Measurements from ENCODE around the gene SCUBE2. TPM values are rescaled to one million over a fixed set of nuclear protein-coding genes. Genes with fewer than 3 reads are reported as not detected.

The SCUBE2 gene
- total RNA-seq, 2 donors from 2014 or later = 69.8 to 149 TPM

DNA sequence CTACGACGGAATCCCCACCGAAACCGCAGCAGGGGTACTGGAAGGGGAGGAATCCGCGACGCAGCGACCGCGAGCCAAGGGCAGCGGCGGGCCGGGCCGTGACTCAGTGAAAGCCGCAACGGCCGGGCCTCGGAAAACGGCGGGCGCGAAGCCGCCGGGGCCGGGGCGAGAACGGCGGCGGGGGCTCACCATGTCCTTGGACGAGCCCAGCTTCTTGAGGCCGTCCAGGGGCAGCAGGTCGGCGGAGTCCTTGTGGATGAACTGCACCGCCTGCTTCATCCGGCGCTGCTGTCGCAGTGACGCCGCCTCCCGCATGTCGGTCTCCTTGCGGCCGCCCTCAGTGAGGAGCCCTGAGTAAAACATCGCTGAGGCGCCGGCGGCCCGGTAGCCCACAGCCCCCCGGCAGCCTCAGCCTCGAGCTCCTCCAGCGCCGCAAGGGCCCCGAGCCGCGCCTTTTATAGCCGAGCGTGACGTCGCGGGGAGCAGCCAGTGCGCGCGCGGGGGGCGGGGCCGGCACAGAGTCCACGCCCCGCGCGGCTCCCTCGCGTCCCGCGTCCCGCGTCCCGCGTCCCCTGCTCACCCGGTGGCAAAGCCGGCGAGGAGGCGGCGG, 87.7 kb downstream of the SCUBE2 start, which contains the start of gene NRIP3:
Gene NRIP3, minus strand, starts transcription at position 429 of the 610 bp plus-strand sequence. Its CDS starts 66 bp downstream, at position 363.
- Histone ChIP-seq H3K9me3 (no peaks in the 10 kb centered on the region), H3K36me3 (no peaks in the 10 kb centered on the region), H3K27me3 (replicated peaks; ENCODE audit: insufficient read depth) (no peaks in the 10 kb centered on the region), H3K27ac (no peak within 1 kb of the TSS), H3K4me1 (replicated peaks) (no peaks in the 10 kb centered on the region), H3K4me3 (peak within 1 kb of the TSS; percentile 22 to 34)
- 3% methylated on average over 27 of the region's 83 CpGs for WGBS
- TF ChIP-seq, protein P1, sequence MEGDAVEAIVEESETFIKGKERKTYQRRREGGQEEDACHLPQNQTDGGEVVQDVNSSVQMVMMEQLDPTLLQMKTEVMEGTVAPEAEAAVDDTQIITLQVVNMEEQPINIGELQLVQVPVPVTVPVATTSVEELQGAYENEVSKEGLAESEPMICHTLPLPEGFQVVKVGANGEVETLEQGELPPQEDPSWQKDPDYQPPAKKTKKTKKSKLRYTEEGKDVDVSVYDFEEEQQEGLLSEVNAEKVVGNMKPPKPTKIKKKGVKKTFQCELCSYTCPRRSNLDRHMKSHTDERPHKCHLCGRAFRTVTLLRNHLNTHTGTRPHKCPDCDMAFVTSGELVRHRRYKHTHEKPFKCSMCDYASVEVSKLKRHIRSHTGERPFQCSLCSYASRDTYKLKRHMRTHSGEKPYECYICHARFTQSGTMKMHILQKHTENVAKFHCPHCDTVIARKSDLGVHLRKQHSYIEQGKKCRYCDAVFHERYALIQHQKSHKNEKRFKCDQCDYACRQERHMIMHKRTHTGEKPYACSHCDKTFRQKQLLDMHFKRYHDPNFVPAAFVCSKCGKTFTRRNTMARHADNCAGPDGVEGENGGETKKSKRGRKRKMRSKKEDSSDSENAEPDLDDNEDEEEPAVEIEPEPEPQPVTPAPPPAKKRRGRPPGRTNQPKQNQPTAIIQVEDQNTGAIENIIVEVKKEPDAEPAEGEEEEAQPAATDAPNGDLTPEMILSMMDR (IDR thresholded peaks at IDR 0.05) = no peak
- TF ChIP-seq POLR2AphosphoS5 (IDR thresholded peaks at IDR 0.05) (peak; percentile 20), POLR2A (IDR thresholded peaks at IDR 0.05) (peak; percentile 34)
- intact Hi-C loops (cut with DNase I) = no loop called here
- DNase-seq (ENCODE audit: low spot score) = peak; percentile 59

DNA sequence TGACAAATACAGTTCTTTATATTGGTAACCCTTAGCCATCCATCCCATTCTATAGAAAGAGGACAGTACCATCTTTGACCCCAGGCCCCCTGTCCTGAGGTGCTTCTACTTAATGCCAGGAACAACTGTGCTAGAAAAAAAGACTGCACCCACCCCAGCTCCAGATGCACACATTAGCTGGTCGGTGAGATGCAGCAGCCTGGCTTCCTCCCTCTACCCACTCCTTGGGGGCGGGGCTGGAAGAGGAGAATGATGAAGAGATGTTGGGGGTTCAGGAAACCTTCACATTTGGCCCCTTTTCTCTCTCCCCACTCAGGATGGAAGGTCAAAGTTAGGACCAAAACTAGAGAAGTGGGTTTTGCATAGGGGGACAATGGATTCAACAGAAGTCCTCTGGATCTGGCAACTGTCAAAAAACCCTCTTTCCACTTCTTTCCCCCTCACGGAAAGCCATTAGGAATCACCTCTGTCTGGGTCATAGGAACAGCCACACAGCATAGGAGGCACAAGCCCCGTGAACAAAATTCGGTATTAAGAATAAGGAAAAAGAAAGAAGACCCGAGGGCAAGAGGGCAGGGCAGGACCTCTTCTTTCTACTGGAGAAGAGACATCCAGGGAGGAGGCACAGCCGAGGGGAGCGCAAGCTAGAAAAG, 88.4 kb downstream of the SCUBE2 start:
- Histone ChIP-seq H3K27ac (no peak overlapping the region), H3K9me3 (no peaks in the 10 kb centered on the region), H3K27me3 (replicated peaks; ENCODE audit: insufficient read depth) (no peaks in the 10 kb centered on the region), H3K4me1 (replicated peaks) (no peaks in the 10 kb centered on the region), H3K36me3 (no peaks in the 10 kb centered on the region), H3K4me3 (peak overlapping the region; percentile 22 to 34)
- DNase-seq (ENCODE audit: low spot score) = no peak
- intact Hi-C loops (cut with DNase I) = no loop called here
- WGBS = 18% methylated on average over 8 of the region's 8 CpGs
- TF ChIP-seq POLR2A (IDR thresholded peaks at IDR 0.05) = no peak
- TF ChIP-seq POLR2AphosphoS5 (IDR thresholded peaks at IDR 0.05) = no peak
- TF ChIP-seq, protein P1 (IDR thresholded peaks at IDR 0.05) = no peak

DNA sequence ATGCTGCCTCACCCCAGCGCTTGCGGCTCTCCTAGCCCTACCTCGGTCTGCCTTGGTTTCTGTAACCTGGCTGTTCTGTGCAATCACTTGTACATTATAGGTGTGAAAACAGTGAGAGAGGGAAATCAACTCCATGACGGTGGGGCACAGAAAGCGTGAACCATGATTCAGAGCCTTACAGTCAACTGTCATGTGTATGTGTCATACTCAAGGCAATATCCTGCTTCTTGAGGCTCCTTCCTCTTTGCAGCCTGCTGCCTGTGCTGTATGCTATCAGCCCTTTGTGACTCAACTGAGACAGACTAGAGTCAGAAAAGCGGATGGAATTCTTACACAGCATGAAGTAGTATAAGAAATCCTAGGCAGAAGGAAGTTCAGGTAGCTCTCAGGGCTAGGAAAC, 89.7 kb downstream of the SCUBE2 start:
- Histone ChIP-seq H3K9me3 (no peaks in the 10 kb centered on the region), H3K4me3 (no peak overlapping the region), H3K36me3 (no peaks in the 10 kb centered on the region), H3K4me1 (replicated peaks) (no peaks in the 10 kb centered on the region), H3K27ac (no peak overlapping the region), H3K27me3 (replicated peaks; ENCODE audit: insufficient read depth) (no peaks in the 10 kb centered on the region)
- 75% methylated on average over 6 of the region's 6 CpGs for WGBS
- TF ChIP-seq, protein P1 (IDR thresholded peaks at IDR 0.05) = no peak
- TF ChIP-seq POLR2AphosphoS5 (IDR thresholded peaks at IDR 0.05) (no peak), POLR2A (IDR thresholded peaks at IDR 0.05) (no peak)
- intact Hi-C loops (cut with DNase I) = no loop called here
- no peak for DNase-seq (ENCODE audit: low spot score)

DNA sequence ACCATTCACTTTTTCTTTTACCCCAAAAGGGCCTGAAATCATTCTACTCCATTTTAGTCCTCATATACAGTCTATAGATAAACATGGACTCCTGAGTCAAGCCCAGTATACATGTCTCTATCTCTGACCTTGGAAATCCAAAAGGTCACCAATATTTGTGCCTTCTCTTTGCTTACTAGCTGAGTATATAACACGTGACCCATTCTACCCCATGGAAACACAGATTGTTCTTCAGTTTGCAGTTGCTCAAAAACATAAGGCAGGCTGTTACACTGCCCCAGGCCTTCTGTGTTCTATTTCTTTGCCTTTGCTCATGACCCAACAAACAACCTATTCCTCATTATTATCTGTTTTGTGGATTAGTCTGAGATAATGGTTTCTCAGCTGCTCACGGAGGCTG, 93.4 kb downstream of the SCUBE2 start:
- intact Hi-C loops (cut with DNase I) = no loop called here
- Histone ChIP-seq H3K4me1 (replicated peaks) (no peaks in the 10 kb centered on the region), H3K9me3 (no peaks in the 10 kb centered on the region), H3K27ac (no peak overlapping the region), H3K36me3 (no peaks in the 10 kb centered on the region), H3K4me3 (no peak overlapping the region), H3K27me3 (replicated peaks; ENCODE audit: insufficient read depth) (no peaks in the 10 kb centered on the region)
- WGBS = 93% methylated on average over 2 of the region's 2 CpGs
- no peak for DNase-seq (ENCODE audit: low spot score)
- TF ChIP-seq POLR2AphosphoS5 (IDR thresholded peaks at IDR 0.05) (no peak), POLR2A (IDR thresholded peaks at IDR 0.05) (no peak)
- TF ChIP-seq, protein P1 (IDR thresholded peaks at IDR 0.05) = no peak

DNA sequence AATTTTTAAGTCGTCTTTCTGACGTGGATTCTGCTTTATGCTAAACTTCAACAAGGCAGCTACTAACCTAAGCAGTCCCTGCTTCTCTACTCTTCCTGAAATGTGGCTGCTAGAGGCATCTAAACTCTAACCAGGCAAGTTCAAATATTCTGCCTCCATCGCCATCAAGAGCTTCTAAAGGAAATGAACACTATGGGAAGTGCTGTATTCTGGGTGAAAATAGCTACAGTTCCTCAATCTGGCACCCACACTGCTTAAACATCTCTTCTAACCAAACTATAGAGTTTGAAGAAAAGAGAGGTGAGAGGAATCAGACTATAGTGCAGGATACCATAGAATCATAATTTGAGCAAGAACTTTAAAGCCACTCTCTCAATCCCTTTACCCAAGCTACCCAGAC, 93.9 kb downstream of the SCUBE2 start:
- no peak overlapping the region for H3K4me3 ChIP-seq
- no peak for DNase-seq (ENCODE audit: low spot score)
- no peaks in the 10 kb centered on the region for H3K36me3 ChIP-seq
- H3K27ac ChIP-seq = no peak overlapping the region
- no peaks in the 10 kb centered on the region for H3K4me1 ChIP-seq (replicated peaks)
- WGBS = 93% methylated on average over 3 of the region's 3 CpGs
- no peaks in the 10 kb centered on the region for H3K27me3 ChIP-seq (replicated peaks; ENCODE audit: insufficient read depth)
- intact Hi-C loops (cut with DNase I) = no loop called here
- H3K9me3 ChIP-seq = no peaks in the 10 kb centered on the region
- TF ChIP-seq POLR2A (IDR thresholded peaks at IDR 0.05) = no peak
